Stimulated activated CD4-positive, alpha-beta T cell treated with anti-CD3 and anti-CD28 coated beads, Interleukin-4, amount 100 ng/mL, for 4 hours (primary cell): ENCODE results near the gene IGF1R.

Source experiments
- DNase-seq, 2 experiments: peaks; one replicate each; pipeline ENCODE4 v3.0.0-alpha.2; 2020

The IGF1R gene

DNA sequence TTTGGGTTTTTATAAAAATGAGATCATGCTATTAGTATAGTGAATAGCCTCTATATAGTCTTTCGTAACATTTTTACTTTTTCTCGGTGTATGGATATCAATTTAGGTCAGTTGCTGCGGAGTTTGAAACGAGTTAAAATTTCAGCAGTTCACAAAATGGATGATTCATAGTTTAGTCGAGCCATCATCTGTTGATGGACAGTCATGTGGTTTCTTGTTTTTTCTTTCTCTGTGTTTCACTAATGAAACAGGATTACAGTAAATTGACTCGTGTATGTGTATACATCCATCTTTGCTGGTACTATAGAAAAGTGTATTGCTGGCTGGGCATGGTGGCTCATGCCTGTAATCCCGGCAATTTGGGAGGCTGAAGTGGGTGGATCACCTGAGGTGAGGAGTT lies 106.8 kb downstream of the IGF1R start:
- no peak for DNase-seq

DNA sequence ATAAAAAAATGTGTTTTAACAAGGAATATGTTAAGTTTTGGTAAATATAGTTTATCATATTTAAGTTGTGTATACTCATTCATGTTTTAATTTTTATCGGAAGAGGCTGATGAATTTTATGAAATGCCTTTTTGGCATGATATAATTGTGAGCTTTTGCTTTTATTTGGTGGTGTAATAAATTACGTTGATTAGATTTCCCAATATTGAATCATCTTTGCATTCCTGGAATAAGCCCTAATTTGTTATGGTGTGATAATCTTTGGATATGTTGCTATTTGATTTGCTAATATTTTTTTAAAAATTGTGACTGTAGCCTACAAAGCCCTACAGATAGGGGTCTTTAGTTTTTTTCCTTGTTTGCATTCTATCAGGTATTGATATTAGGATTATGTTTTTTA lies 107.4 kb downstream of the IGF1R start:
- DNase-seq, result no peak

DNA sequence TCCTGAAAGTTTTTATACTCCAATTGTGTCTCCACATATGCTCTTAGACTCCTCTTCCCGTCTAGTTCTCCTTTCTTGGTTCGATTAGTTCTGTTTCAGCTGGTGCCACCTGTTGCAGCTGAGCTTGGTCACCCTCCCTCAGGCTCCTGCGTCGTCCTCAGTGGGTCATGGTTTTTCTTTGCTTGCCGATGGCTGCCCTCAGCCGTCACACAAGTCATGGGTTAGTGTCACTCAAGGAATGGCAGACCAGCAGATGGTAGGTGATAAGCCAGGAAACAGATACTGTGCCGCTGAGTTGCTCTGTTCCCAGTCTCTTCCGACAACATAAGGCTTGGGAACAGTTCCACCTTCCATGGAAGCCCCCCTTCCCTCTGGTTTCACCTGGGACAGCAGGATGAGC lies 109.9 kb downstream of the IGF1R start:
- DNase-seq, result no peak

DNA sequence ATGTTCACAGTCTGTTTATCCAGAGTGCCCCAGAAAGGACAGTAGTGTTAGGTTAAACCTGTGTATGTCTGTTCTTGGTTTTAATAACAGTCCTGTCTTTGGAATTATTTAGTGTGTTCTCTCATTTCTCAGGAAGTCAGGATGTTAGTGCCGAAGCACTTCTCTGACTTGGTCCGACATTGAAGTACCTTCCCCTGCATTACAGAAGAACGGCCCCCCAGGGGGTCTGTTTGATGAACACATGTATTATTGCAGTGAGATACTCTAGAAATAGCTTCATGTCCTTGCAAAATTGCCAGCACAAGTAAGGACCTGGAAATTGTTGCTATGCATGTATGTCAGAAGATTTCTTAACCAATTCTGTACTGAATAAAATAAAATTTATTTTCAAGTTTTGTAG lies 110.9 kb downstream of the IGF1R start:
- no peak for DNase-seq

DNA sequence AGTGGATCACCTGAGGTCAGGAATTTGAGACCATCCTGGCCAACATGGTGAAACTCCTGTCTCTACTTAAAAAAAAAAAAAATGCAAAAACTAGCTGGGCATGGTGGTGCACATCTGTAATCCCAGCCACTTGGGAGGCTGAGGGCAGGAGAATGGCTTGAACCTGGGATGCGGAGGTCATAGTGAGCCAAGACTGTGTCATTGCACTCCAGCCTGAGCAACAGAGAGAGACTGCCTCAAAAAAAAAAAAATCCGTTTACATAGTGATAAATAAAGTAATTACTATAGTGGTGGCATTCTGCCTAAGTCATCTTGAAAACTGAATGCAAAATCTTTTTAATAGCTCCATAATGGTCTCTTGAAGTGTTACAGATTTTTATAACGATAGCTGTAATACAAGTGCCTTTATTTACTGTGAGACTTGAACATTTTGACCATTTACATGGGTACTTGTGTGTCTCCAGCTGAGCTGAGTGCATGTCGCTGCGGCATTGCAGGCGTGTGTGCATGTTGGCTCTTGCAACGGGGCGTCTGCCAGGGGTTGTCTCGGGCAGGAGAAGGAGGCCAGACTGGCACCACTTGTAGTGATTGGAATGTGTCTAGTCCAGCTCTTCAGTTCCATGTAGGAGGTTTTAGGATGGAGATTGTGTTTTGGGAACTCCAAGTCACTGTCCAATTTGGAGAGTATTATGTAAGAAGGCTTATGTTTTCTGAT lies 111.9 kb downstream of the IGF1R start:
- DNase-seq, result no peak

DNA sequence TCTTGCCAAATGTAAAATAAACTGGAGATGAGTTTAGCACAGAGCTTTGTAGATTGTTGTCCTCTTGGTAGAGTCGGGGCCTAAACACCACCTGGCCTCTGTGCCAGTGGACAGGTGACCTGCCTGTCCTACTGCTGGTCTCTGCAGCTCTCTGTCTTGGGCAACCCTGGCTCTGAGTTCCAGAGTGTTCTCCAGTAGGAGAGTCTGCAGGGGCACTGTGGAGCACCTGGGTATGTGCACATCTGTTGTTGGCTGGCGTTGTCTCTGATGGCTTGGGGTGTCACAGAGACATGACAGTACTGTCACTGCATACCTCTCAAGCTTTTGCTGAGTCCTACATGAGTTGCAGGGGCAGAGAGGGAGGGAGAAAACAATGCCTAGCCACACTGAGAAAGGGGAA lies 112.6 kb downstream of the IGF1R start:
- DNase-seq, result no peak

DNA sequence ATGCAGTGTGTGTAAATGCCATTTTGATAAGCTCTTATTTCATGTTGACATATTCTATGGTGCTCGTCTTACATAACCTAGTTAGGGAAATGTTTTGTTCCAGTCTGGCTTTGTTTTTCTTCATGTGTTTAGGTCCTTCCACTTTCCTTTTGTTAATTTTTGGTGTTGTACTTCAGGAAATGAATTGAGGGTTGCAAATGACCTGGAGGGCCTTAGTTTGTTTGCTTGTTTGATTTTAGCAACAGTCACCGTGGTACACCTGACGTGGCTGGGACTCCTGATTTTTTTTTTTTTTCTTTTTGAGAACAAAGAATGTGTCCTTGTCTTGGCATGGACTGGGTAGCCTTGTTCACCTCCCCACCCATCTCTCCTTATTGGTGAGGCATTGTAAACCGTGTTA lies 114.8 kb downstream of the IGF1R start:
- DNase-seq, result no peak

DNA sequence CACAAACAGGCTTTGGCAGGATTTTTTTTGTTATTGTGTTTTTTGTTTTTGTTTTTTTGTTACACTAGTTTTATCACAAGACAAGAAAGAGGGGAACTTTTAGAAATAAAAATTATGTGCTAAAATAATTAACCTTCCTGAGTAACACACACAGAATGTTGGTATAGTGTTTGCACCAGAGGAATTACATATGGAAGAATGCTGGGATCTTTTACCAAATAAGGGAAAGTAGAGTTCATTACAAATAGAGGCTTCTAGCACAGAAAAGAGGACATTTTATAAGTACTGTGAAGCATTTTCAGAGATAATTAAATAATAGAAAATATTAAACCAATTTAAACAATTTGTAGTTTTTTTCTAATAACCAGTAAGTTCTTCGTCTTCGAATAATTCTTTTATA lies 116.0 kb downstream of the IGF1R start:
- no peak for DNase-seq

DNA sequence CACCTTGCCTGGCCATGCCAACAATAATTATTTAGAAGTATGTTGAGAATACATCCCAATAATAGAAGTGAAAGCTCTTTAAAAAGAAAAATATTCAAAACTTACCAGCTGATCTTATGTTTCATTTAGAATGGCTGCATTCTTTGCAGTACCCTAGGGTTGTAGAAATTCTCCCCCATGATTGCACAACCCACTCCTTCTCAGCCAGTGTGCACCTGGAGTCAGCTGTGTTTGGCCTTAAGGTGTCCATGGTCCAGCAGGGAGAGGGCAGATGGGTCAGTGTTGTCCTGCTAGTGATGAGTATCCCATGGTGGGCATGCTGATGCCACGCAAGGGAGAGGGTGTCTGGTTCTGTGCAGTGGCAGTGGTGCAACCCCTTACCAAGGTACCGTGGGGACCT lies 117.3 kb downstream of the IGF1R start:
- DNase-seq, result no peak

DNA sequence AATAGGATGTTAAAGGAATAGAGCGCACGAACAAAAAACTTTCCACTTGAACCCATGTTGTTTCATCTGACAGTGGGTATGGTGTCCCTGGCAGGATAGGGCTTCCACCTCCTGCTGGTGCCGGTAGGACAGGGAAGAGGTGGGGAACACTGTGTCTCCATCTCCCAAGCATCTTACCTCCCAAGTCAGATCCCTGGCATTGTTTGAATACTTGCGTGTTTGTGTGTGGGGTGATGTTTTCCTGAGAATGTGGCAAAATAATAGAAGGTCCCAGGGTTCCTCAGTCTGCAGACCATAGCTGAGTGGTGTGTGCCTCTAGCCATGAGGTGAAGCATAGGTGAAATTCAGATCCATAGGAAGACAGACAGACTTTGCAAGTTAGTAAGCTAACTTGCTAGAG lies 119.4 kb downstream of the IGF1R start:
- DNase-seq, result no peak

DNA sequence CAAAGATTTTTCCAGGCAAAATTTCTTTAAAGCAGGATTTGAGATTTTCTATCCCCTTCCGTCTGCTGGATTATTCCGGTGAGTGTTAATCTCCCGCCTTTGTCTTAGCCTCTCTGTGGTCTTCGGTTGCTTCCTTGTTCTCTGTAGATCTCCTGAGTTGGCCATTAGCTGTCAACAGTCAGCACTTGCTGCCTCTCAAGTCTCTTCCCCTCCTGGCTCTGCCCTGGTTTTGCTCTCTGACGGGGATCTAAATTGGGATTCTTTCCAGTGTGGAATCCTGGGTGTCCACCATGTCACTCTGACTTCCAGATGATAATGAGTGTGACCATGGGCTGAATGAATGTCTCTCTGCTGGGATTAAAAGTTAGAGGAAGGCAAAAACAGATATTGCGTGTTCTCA lies 121.5 kb downstream of the IGF1R start:
- no peak for DNase-seq

DNA sequence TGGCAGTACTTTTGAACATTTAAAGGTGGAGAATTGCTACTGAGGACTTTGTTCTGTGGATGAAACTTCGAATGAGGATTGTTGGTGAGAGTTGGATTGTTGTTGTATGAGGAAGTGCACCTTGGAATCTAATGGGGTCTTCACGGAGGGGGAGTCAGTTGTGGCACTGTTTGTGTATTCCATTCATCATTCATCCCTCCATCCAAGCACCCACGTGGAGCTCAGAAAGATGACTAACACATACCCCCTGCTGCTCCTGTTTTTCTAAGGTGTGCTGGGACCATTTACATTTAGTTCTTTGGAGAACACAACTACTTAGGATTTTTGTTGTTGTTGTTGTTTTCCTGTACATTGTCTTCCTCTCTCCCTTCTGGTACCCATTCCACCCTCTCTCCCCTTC lies 122.6 kb downstream of the IGF1R start:
- DNase-seq, result no peak

DNA sequence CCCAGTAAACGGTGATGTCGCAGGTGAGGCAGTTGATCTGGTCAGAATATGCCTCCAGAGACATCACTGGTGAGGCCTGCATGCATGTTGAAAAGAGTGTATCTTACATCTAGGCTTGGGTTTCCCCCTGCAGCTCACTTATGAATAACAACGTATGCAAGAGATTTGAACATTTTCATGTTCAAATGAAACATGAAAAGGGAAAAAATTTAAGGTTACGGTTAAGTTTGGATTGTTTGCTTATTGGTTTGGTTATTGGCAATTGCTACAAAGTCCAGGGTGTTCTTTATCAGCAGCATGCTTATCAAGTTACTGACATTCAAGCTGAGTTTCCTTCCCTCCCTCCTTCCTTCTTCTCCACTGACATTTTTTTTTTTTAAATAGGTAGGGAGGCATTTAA lies 123.2 kb downstream of the IGF1R start:
- no peak for DNase-seq

DNA sequence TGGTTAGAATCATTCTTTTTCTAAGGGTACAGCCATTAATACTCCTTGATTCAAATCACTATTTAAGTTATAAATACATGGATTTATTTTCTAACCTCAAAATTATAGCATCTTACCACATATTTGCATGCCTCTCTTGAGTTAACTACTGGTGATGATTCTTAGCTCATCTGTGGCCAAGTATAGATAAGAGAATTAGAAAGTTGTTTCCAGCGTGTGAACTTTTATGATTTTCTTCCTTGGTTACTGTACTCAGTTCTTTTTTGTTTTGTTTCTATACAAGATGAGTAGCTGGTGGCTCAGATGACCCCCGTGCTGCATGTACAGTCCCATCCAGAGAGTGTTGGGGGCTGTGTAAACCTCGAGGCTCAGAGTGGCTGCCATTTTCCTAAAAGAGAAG lies 124.6 kb downstream of the IGF1R start:
- no peak for DNase-seq

DNA sequence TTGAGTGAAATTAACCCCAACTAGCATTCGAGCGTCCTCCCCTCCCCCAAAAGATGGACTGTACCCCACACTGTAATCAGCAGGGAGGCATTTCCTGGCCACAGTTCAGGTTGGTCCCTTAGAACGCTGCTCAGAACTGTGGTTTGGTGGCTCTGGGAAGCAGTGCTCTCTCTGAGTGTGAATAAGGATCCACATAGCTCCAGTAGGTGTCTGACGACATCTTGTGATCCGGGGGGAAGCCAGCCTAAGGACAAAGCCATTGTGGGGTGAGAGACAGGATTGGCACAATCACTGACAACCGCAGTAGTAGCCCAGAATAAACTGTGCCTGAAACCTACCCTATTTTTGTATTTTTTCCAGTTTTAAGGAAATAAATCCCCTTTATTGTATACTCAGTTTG lies 125.3 kb downstream of the IGF1R start:
- DNase-seq, result no peak

DNA sequence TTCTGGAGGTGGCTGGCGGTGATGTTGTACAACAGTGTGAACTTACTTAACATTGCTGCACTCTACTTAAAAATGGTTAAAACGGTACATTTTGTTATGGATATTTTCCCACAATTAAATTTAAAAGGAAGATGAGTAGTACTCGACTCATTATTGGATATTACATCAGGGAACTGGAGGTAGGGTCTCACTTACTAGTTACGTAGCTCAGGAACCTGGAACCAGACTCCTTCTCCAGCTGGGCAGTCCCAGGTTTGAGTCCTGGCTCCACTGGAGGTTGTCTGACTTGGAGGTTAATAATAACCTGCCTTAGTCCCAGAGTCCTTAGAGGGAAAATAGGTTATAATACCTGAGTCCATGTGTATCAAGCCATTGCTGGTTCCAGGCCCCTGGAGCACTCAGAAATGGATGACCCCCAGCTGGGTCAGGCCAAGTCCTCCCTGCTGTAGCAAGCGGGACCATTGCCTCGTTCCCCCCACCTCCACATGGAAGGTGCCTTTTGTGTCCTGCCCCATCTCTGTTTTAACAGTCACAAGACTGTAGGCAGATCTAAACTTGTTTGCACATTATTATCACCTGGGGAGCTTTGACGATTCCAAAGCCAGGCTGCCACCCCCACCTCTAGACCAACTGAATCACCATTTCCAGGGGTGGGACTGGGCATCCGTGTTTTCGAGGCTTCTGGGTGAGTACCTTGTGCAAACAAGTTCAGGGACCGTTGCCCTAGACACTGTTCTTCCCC lies 126.6 kb downstream of the IGF1R start:
- DNase-seq, result no peak

DNA sequence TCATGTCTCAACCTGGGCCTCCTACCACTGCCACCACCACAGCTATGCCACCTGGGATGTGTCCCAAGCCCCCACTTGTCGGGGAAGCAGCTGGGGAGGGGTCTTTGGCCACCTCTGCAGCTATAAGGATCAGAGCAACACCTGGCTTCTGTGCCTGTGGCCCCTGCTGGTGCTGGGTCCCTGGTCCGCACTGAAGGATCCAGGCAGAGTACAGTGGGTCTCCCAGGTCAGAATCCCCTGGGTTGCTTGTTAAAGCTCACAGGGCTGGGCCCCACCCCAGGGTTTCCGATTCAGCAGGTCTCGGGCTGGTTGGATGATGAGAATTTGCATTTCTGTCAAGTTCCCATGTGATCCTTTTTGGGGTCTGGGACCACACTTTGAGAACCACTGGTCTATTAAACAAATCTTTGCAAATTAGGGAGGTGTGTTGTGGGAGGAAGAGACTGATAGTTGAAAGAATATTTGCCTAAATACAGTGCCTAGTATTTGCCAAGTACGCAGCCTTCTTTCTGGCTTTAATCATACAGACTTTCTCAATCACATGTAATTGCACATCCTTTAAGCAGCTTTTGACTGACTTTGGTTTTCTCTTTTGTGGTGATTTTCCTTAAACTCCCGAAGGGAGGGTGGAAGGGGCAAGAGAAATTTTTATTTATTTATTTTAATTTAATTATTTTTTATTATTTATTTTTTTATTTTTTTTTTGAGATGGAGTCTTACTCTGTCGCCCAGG lies 127.3 kb downstream of the IGF1R start:
- DNase-seq, result no peak

DNA sequence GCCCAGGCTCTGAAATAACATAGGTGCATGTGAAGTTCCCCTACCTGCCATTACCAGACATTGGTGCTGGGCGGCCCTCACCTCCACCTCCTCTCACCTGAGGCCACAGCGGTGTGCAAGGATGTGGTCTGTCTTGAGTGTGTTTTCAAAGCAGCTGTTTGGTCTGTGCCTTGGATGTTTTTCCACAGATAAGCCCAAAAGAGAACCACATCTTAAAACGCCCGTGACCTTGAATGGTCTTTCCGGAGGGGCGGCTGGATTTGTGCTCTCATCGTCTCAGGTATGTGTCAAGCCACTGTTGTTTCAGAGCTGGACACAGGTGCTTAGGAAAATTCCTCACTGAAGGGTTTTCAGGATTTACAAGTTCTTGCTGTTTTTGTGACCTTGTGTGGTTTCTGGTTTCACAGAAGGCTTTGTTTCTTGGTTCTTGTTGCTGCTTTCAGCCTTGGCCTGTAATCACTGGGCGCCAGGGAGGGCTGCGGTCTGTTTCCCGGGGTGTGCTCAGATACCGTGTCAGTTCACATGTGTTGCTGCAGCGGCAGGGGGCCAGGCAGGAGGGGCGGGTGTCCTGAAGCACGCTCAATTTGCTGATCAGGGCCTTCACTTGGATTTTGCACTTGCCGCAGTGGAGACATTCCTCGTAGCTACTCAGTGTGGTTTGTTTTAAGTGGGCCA lies 128.4 kb downstream of the IGF1R start:
- no peak for DNase-seq

DNA sequence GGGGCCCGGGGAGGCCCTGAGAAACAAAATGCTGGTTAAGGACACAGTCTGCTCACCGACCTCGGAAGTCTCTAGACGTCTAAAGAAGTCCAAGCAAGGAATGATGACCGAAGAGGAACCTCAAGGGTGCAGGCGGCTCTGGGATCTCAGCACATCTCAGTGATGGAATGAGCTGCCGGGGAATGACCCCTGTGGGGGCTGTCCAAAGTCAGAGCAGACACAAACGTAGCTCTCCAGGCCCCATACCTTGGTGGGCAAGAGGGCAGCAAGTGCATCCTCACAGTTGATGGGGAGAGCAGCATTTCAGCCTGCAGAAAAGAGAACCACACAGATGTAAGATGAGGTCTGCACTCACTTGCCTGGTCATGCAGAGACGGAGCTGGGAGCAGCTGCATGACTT lies 129.1 kb downstream of the IGF1R start:
- DNase-seq, result no peak

DNA sequence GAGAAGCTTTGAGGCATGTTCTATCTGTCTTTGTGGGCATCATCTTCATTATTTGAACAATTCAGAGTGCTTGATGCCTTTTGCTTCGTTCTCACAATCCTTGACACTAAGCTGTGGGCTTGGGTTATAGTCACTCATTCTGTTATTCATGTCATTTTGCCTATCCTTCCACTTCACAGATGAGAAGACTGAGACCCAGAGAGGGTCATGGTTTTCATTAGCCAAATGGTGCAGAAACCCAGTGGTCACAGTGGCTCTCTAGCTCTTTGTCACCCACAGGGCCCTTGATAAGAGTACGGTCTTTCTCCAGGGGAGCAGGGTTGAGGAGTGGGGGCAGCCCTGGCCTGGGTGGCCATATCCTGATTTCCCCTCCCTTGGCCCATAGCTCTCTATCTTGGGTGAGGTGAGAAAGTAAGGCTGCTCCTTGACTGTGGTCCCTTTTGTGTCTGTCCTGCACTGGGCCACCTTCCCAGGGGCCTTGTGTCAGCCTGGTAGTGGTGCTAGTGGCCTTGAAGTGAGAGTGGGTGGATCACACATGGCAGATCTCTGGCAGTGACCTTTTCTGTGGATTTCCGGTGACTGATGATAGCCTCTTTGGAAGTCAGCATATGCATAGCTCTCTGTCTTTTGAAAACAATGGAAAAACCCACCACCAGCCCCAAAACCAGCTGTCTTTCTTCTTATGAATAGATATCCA lies 130.1 kb downstream of the IGF1R start:
- DNase-seq, result no peak

DNA sequence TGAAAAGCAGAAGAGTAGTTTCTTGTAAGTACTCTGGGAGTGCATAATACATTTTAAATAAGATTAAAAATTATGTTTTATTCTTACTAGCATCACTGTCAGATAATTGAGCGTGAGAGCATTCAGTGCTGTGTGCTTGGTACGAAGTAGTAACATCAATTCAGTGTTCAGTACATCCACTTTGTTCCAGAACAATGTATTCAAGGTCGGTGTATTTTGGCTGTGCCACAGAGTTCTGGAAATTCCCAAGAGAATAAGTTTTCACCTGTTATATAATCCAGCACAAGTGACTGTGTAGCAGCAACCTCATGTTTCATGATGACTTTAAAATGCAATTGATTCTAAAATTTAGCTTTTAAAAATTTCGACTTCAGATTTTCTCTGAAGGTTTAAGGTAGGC lies 130.6 kb downstream of the IGF1R start:
- no peak for DNase-seq

DNA sequence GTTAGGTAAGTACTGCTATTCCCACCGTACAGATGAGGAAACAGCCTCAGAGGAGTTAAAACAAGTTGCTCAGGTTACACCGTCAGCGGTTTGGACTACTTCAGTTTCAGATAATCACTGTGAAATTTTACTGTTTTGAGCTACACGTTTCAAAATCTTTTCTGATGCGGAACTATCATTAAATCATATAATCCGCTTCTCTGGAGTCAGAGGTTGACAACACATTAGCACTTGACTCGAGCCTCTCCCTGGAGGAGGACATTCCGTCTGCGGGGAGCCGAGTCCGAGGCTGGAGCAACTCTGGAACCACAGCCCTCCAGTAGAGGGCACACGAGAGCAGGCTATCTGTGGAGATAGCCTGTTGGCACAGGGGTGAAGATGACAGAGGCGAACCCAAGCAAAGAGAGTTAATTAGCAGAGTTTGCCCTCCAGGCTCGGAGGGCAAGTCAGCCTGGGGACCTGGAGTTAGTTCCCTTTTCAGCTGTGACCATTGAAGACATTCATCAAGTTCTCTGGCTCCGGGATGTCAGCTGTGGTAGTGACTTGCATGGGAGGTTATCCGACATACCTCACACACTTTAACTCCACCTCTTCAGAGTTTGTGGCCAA lies 131.2 kb downstream of the IGF1R start:
- DNase-seq, result peak; percentile 62 to 78

DNA sequence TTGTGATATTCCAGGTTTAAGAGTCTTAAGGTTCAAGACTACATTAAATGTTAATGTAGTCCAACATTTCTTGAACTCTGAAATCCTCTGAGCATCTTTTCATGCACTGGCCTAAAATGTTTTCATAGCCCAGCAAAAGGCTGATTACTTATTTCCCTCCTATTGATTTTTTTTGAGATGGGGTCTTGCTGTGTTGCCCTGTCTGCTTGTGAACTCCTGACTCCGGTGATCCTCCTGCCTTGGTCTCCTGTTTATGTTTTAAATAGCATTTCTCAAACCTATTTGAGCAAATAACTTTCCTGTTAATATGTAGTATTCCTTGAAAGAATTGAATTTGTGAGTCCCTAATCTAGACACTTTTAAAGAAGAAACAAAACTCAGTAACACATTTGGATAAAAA lies 133.5 kb downstream of the IGF1R start:
- no peak for DNase-seq
